Prostate gland (tissue), 2 donors: ENCODE measurements around the gene EFS. TPM values are rescaled to one million over a fixed set of nuclear protein-coding genes. Genes with fewer than 3 reads are reported as not detected.

Experiments used
- DNase-seq: peaks from one replicate; pipeline ENCODE4 v3.0.0-alpha.2; 2019; ENCODE audit warnings: low spot score
- H3K27ac ChIP-seq, 2 donors: fragments of 200-600 bp; sonication (generic); 2 replicates each; pipeline ENCODE4 v1.5.1; 2017 to 2019
- H3K27me3 ChIP-seq: fragments of 200-600 bp; sonication (generic); replicated peaks from 2 replicates; pipeline ENCODE4 v1.5.1; 2019; ENCODE audit not compliant: insufficient read depth
- H3K36me3 ChIP-seq, 2 donors: fragments of 200-600 bp; sonication (generic); 1 replicate in 1 of 2; 2 replicates in 1 of 2; pipeline versions ENCODE4 v1.5.1 to v1.8.1; 2017 to 2019
- H3K4me1 ChIP-seq: fragments of 200-600 bp; sonication (generic); replicated peaks from 2 replicates; pipeline ENCODE4 v1.5.1; 2019
- H3K4me3 ChIP-seq, 2 donors: fragments of 200-600 bp; sonication (generic); 2 replicates each; pipeline ENCODE4 v1.5.1; 2017 to 2019
- H3K9me3 ChIP-seq: fragments of 200-600 bp; sonication (generic); 2 replicates; pipeline ENCODE4 v1.5.1; 2017
- CTCF ChIP-seq, 4 experiments: fragments of 200-600 bp in 2 of 4; fragments of 450-650 bp in 2 of 4; sonication (generic) in 2 of 4; IDR thresholded peaks; 1 replicate in 3 of 4; 2 replicates in 1 of 4; pipeline ENCODE4 v1.5.1; 2016 to 2019; ENCODE audit warnings: antibody characterized with exemption in 4 of 4, mild to moderate bottlenecking in 2 of 4, moderate library complexity in 2 of 4
- POLR2A ChIP-seq: fragments of 450-650 bp; IDR thresholded peaks from one replicate; pipeline ENCODE4 v1.6.1; 2016; ENCODE audit warnings: antibody characterized with exemption, mild to moderate bottlenecking
- POLR2AphosphoS5 ChIP-seq: sonication (generic); formaldehyde crosslinking; IDR thresholded peaks from one replicate; pipeline ENCODE4 v1.6.1; 2017; ENCODE audit warnings: antibody characterized with exemption
- WGBS: methylation state at CpG from one replicate; pipeline ENCODE4 v1.1.5; 2018; 5-methylcytosine and 5-hydroxymethylcytosine counted together
- intact Hi-C: fragments of 100-400 bp; cut with DNase I; formaldehyde crosslinking; loops from one replicate; pipeline ENCODE4 v1.14.2; 2022
- total RNA-seq, 2 donors: library from RNA; depleted of rRNA; stranded (reverse); fragments of >200 nt; gene quantifications; one replicate each; pipeline ENCODE4 v1.1.0, GENCODE V29; 2016

The EFS gene
- total RNA-seq, 2 donors from 2014 or later: 26.5 to 53.2 TPM

DNA sequence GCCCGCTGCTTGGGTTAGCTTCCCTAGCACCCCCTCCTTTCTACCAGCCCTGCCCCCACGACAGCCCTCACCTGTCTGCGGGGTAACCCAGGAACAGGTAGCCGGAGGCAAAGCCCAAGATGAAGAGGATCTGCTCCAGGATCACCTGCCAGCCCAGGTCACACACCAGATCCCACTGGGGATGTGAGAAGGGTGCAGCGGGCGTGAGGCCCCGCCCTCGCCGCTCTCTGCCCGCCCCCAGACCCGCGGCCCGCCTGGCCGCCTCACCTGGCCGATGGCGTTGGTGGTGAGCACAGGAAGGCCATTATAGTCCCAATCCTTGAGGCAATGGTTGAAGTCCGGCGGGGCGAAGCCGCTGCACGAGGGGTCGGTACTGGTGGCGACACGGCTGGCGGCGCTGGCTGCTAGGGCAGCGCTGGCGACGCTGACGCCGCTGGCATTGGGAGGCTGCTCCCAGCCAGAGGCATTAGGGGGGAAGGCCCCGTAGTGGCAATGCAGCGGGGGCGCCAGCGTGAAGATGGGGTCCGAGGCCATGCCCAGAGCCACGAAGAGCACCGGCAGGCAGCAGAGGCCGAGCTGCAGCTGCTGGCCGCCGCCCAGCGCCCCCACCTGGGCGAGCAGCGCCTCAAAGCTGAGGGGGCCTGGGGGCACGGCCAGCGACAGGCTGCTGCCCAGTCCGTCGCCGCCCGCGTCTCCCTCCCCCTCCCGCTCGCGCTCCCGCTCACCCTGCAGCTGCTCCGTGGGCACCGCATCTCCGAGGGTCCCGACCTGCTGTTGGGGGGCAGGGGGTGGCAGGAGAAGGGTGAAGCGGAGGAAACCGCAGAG lies 13.1 kb downstream of the EFS start:
- Histone ChIP-seq H3K36me3 (no peaks in the 10 kb centered on the region), H3K27ac (peak overlapping the region; percentile 81 to 85), H3K9me3 (no peaks in the 10 kb centered on the region), H3K27me3 (no peaks in the 10 kb centered on the region), H3K4me1 (no peaks in the 10 kb centered on the region), H3K4me3 (peak overlapping the region; percentile 63 to 75)
- no peak for DNase-seq
- TF ChIP-seq POLR2A: no peak
- TF ChIP-seq CTCF (IDR thresholded peaks at IDR 0.05): no peak
- no peak for TF ChIP-seq POLR2AphosphoS5
- WGBS: 14% methylated on average over 31 of the region's 61 CpGs
- intact Hi-C loops: no loop called here

DNA sequence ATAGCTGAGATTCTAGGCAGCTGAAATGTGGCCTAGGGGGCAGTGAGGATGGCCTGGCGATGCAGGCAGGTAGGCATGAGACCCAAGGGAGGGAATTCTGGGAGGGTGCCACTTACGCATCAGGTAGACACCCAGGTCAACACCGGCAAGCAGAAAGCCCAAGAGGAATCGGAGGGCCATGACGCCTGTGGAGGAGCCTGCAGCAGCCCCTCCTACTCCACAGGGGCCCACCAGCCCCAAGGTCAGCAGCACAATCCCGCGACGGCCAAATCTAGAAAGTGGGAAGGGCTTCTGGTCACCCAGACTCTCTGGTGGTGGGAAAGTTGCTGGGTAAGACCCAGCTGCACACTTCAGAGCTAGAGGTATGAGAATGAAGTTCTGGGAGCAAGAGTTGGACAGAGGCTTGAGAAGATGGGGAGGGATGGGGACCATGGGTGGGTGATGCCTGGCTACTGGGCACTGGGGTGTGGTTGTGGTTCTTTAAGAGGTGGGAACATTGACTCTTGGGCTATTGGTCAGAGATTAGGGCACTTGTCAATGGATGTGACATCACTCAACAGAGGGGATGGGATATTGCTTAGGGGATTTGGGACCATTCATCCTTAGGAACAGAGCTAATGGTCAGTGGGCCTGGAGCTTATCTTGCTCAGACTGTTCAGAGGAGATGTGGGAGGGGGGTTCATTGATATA lies 15.7 kb downstream of the EFS start:
- no peak for DNase-seq
- 89% methylated on average over 8 of the region's 8 CpGs for WGBS
- Histone ChIP-seq H3K27ac (no peak overlapping the region), H3K4me3 (no peak overlapping the region), H3K9me3 (no peaks in the 10 kb centered on the region), H3K36me3 (no peaks in the 10 kb centered on the region), H3K4me1 (no peaks in the 10 kb centered on the region), H3K27me3 (no peaks in the 10 kb centered on the region)
- TF ChIP-seq CTCF (IDR thresholded peaks at IDR 0.05) (no peak), POLR2AphosphoS5 (no peak), POLR2A (no peak)
- intact Hi-C loops: no loop called here

DNA sequence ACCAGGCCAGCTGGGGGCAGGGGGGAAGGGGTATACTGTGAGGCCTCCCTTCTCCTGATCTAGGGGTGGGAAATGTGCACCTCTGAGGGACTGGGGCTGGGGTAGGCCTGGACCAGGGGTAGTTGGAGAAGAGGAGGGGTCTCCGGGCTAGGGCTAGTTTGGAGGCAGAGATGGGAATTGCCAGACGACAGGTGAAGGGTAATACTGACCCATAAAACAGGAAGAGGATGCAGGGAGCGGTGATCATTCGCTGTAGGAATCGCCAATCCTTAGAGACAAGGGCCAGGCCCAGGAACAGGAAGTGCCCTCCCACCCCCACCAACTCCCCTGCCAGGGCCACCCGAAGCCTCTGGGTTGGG lies 16.7 kb downstream of the EFS start:
- intact Hi-C loops: no loop called here
- no peaks in the 10 kb centered on the region for H3K9me3 ChIP-seq
- H3K4me1 ChIP-seq: no peaks in the 10 kb centered on the region
- no peak for DNase-seq
- no peaks in the 10 kb centered on the region for H3K36me3 ChIP-seq
- 89% methylated on average over 6 of the region's 6 CpGs for WGBS
- H3K27ac ChIP-seq: no peak overlapping the region
- no peaks in the 10 kb centered on the region for H3K27me3 ChIP-seq
- TF ChIP-seq CTCF (IDR thresholded peaks at IDR 0.05): no peak
- no peak for TF ChIP-seq POLR2A
- no peak for TF ChIP-seq POLR2AphosphoS5
- no peak overlapping the region for H3K4me3 ChIP-seq

DNA sequence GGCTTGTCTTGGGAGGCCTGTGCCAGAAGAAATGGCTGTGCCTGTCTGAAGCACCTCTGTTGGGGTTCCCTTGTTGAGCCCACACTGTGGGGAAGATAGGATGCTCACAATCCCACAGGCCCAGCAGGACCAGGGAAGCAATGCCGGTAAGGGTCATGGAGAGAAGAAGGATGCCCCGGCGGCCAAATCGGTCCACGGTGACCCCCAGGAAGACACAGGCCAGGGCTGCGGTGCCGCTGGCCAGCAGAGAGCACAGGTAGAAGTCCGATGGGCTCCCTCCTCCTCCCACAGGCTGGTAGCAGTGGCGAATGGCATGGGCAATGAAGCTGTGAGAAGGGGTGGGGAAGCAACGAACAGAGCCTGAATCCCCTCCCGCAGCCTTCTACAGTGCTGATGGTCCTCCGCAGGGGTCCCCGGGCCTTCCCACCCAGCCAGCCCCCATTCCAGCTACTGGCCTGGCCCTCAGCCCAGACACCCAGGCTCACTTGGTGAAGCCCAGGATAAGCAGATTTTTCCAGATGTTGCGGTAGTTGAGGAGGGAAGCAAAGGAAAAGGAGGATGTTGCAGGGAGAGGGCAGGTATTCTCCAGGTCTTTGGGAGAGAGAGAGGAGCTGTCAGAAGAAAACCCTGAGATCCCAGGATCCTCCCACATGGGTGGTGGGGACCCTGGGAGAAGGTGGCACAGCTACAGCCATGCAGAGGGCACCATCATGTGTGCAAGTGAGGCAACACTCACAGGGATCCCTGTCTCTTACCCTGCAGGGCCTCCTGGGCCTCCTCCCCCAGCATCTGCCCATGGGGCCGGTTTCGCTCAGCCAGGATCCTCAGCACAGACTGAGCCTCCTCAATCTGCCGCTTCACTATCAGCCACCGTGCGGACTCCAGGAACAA lies 17.3 kb downstream of the EFS start:
- Histone ChIP-seq H3K36me3 (no peaks in the 10 kb centered on the region), H3K4me3 (no peak overlapping the region), H3K27ac (no peak overlapping the region), H3K9me3 (no peaks in the 10 kb centered on the region), H3K27me3 (no peaks in the 10 kb centered on the region), H3K4me1 (no peaks in the 10 kb centered on the region)
- WGBS: 93% methylated on average over 19 of the region's 19 CpGs
- intact Hi-C loops: no loop called here
- no peak for DNase-seq
- TF ChIP-seq POLR2A (no peak), POLR2AphosphoS5 (no peak), CTCF (IDR thresholded peaks at IDR 0.05) (no peak)
